HUDEP-2 (cell line): ENCODE results near the gene AMOTL1.
"Not testable (repeated sequence)": the region's sequence is repeated elsewhere in the genome, so short reads cannot be mapped to it uniquely, and the experiment has no call there.

Experiments
- DNase-seq, 76 experiments: peaks; one replicate each; lab custom pipeline; 2025; ENCODE audit not compliant: unreplicated experiment in 76 of 76; lab: John Stamatoyannopoulos, UW

AMOTL1 gene

GRCh38 chr11:94769880-94770279 is 1.7 kb downstream of the AMOTL1 start:
- no peak for DNase-seq

- no peak for DNase-seq
These were observed 2.5 kb downstream of the AMOTL1 start for GRCh38 chr11:94770563-94771120.

- no peak for DNase-seq
These were observed 3.2 kb downstream of the AMOTL1 start for GRCh38 chr11:94771390-94771789.

GRCh38 chr11:94771951-94772350 is 3.8 kb downstream of the AMOTL1 start:
- no peak for DNase-seq

- no peak for DNase-seq
These were observed 5.7 kb downstream of the AMOTL1 start for GRCh38 chr11:94773842-94774241.

DNA sequence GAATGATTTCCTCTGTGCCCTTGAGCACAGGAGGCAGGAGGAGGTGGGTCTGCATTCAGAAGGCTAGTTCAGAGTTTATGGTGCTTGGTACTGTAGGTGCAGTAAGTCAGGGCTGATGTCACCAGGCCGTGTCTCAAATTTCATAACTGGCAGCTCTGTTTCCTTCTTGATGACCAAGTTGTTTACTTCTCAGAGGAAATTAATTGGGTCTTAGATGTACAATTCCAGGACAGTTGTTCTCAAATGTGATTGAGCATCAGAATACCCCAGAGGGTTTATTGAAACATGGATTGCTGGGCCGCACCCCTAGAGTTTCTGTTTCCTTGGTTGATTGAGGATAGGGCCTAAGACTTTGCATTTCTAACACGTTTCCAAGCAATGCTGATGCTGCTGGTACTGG is 6.2 kb downstream of the AMOTL1 start:
- no peak for DNase-seq

DNA sequence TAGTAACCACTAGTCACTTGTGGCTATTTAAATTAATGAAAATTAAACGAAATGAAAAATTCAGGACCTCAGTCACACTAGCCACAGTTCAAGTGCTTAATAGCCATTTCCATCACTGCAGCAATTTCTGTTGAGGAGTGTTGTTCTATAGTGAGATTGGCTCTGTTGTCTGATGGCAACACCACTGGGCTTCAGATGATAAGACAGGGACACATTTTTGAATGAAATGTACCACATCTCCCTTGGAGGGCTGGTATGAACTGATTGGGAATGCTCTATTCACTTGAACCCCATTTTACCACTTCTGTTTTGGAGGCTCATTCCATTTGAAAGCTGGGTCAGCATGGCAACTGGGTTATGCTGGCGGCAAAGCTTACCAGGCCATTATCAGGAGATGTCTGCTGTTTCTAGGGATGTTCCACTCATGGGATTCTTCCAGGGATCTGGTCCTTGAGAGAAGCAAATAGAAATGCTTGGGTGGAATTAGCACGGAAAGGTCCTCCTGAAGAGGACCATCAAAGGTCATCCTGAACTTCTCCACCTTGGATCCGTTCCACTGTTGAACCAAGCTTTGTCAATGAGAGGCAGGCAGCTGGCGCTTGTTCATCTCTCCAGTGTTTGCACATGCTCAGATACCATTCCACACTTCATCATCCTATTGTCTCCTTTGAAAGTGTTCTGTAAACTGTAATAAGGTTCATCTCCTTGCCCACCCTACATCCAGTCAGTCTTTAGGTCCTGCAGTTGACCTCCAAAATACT is 7.6 kb downstream of the AMOTL1 start:
- DNase-seq, result no peak

- DNase-seq, result no peak
These were observed 8.5 kb downstream of the AMOTL1 start for GRCh38 chr11:94776351-94777321.

DNA sequence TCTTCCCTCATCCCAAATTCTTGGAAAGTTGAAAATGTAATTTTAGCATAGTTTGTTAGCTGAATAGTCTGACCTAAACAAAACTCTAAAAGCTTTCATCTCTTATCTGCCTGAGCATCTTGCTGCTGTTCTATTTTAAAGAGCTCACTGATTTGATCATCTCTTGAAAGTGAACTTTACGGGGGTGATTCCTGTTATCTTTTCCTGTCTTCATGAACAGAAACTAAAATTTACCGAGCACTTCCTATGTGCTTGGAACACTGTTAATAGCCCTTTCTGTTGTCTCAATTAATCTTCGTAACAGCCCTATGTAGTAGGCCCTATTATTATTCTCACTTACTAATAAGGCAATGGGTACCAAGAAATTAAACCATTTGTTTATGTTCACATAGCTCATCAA is 12.3 kb downstream of the AMOTL1 start:
- no peak for DNase-seq

DNA sequence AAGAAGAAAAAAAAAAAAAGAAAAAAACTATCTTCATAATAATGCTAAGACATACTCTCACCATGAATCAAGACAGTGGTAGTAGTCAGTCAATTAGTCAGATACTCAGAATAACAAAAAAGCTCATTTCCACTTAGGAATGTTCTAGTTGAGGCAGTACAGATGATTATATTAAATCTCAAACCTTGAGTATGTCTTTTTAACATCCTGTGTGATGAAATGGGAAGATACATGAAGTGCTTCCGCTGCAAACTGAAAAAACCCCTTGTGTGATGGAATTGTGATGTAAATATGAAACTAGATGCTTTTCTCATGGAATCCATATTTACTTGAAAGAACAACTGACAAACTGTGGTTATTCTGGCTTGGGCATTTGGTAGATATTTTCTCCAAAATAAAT is 13.7 kb downstream of the AMOTL1 start:
- DNase-seq, result no peak

- DNase-seq, result no peak
These were observed 14.3 kb downstream of the AMOTL1 start for GRCh38 chr11:94782446-94782845.

DNA sequence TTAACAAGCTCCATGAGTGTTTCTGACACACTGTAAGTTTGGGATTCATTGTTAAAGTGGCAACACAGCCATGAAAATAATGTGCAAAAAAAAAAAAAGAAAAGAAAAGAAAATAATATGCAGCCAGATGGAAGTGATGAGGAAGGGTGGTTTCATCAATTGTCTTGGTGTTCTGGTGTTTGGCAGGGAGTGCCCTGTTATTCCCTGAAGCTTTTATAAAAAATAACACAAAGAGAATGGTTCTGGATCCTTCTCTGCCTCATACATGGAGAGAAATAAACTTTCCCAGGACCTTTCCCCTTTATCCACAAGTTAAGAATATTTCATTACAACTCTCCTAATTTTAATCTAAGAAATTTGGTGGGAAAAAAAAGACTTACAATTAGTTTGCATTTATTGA is 16.7 kb downstream of the AMOTL1 start:
- no peak for DNase-seq

- no peak for DNase-seq
These were observed 17.4 kb downstream of the AMOTL1 start for GRCh38 chr11:94785509-94785908.

GRCh38 chr11:94786264-94787126 is 18.3 kb downstream of the AMOTL1 start:
- DNase-seq, result peak in 6 of 76 experiments; percentile 5 to 21 (median 7)

GRCh38 chr11:94787801-94788200 is 19.6 kb downstream of the AMOTL1 start:
- DNase-seq, result no peak

- DNase-seq, result no peak
These were observed 20.2 kb downstream of the AMOTL1 start for GRCh38 chr11:94788396-94788795.

DNA sequence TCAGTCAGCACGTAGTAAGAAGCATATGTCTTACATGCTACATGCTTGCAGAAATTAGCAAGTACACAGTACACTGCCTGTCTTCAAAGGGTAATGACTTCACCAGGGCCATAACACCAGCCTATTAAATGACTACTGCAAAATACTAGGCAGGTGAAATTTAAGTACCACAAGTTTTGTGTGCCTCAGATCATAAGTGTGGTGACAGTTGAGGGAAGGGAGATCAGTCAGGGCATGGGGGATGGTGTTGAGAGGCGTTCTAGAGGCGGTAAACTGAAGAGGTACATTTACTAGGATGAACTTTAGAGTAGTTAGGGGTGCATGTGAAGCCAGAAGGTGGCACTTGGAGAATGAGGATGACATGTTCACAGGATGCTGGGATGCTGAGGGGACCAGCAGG is 22.0 kb downstream of the AMOTL1 start:
- DNase-seq, result no peak

DNA sequence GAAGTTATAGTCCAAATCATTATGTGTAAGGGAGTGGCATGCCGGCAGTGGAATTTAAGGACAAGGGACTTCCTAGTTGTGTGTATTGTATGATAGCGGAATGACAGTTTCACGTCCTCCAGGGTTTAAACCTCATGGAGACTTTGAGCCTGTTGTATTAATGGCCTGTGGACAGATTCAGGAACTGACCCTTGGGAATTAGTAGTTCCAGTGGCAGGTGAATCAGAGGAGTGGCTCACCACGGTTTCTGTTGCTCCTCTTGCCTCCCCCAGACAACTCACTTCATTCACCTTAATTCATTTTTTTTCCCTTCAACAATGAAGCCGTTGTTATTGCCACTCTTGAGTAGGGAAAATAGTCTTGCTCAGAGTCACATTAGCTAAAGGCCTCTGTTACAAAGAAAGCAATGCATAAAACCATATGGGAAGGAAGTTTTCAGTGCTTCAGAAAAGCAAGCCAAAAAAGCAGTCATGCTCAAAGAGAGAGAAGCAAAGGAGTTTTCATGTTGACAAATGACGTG is 22.6 kb downstream of the AMOTL1 start:
- no peak for DNase-seq

DNA sequence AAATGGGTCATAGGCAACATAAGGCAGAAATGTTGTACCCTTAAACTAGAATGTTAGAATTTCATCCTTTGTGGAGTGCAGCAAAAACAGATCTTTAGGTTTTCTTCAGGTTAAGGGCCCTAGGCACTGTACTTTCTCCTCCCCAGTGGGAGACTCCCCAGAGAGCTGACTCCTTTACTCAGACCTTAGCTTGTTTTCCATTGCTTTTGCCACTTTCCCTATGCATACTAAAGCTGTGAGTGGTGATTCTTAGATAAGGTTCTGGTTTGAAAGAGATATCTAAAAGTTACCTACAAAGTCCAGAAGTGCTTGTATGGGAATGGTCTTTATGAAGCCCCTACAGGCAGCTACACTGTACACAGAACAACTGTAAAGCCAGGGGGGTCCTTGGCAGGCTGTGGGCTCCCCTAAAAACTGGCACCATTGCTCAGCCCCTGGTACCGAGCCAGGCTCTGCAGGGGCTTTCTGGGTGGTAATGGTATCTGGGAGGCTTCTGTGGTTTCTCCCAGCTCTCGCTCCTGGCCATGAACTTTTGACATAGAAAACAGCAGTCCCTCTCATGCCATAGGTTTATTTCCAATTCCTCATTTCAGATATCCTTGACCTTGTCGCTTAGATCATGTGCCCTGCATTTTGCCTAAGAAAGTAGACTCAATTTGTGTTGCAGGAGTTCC is 23.2 kb downstream of the AMOTL1 start:
- no peak for DNase-seq

GRCh38 chr11:94791942-94792341 is 23.8 kb downstream of the AMOTL1 start:
- not testable (repeated sequence) for DNase-seq
